Keratinocyte (primary cell): ENCODE results near the gene CENPO. TPM values are rescaled to one million over a fixed set of nuclear protein-coding genes. Genes with fewer than 3 reads are reported as not detected.

Source experiments
- DNase-seq: peaks from one replicate; pipeline ENCODE4 v3.0.0-alpha.2; 2011; ENCODE audit warnings: low read depth, missing footprints, low spot score
- FAIRE-seq: peaks from 2 replicates; lab custom pipeline; 2011; peaks lifted over from hg19 to GRCh38; lab: Jason Lieb, UNC
- H2AFZ ChIP-seq: 2 replicates; pipeline ENCODE4 v1.6.0; 2012; ENCODE audit warnings: low read length, control low read depth, inconsistent platforms; ENCODE audit not compliant: control insufficient read depth
- H3K27ac ChIP-seq: 2 replicates; pipeline ENCODE4 v1.5.1; 2011; ENCODE audit warnings: low read length; ENCODE audit not compliant: control insufficient read depth, insufficient read depth
- H3K27me3 ChIP-seq: 3 replicates; pipeline ENCODE4 v1.6.0; 2011; ENCODE audit warnings: low read length; ENCODE audit not compliant: control insufficient read depth, insufficient read depth; ENCODE audit errors: extremely low read depth
- H3K36me3 ChIP-seq, 2 experiments: 2 replicates in 1 of 2; 3 replicates in 1 of 2; pipeline ENCODE4 v1.5.1; 2011; ENCODE audit warnings: low read length in 2 of 2, mild to moderate bottlenecking in 1 of 2; ENCODE audit not compliant: control insufficient read depth in 2 of 2, insufficient read depth in 2 of 2; ENCODE audit errors: extremely low read depth in 1 of 2
- H3K4me1 ChIP-seq: 3 replicates; pipeline ENCODE4 v1.5.1; 2011; ENCODE audit warnings: low read length; ENCODE audit not compliant: control insufficient read depth, insufficient read depth; ENCODE audit errors: extremely low read depth
- H3K4me2 ChIP-seq: 3 replicates; pipeline ENCODE4 v1.6.0; 2011; ENCODE audit warnings: low read depth, low read length; ENCODE audit not compliant: control insufficient read depth, insufficient read depth; ENCODE audit errors: extremely low read depth
- H3K4me3 ChIP-seq, 3 experiments: fragments of 200-600 bp in 1 of 3; sonication (generic) in 1 of 3; 2 replicates in 2 of 3; 3 replicates in 1 of 3; pipeline ENCODE4 v1.5.1; 2011 to 2016; ENCODE audit warnings: low read length in 3 of 3, mild to moderate bottlenecking in 3 of 3, control low read depth in 2 of 3, inconsistent platforms in 1 of 3, low read depth in 1 of 3, mixed read lengths in 1 of 3, mixed run types in 1 of 3, moderate library complexity in 1 of 3; ENCODE audit not compliant: control insufficient read depth in 2 of 3, insufficient read depth in 2 of 3; ENCODE audit errors: extremely low read depth in 1 of 3
- H3K79me2 ChIP-seq: 2 replicates; pipeline ENCODE4 v1.6.0; 2012; ENCODE audit warnings: low read length; ENCODE audit not compliant: control insufficient read depth, insufficient read depth
- H3K9ac ChIP-seq: 3 replicates; pipeline ENCODE4 v1.6.0; 2011; ENCODE audit warnings: low read length; ENCODE audit not compliant: control insufficient read depth, insufficient read depth; ENCODE audit errors: extremely low read depth
- H3K9me1 ChIP-seq: 3 replicates; pipeline ENCODE4 v1.6.0; 2011; ENCODE audit warnings: low read length; ENCODE audit not compliant: control insufficient read depth, insufficient read depth; ENCODE audit errors: extremely low read depth
- H3K9me3 ChIP-seq: 2 replicates; pipeline ENCODE4 v1.5.1; 2012; ENCODE audit warnings: low read depth, low read length; ENCODE audit not compliant: control insufficient read depth
- H4K20me1 ChIP-seq: 3 replicates; pipeline ENCODE4 v1.6.0; 2011; ENCODE audit warnings: low read length; ENCODE audit not compliant: control insufficient read depth, insufficient read depth; ENCODE audit errors: extremely low read depth
- EZH2 ChIP-seq: IDR thresholded peaks from one replicate; pipeline ENCODE4 v1.6.1; 2012; ENCODE audit warnings: inconsistent platforms, mild to moderate bottlenecking, low read length, moderate library complexity
- dilution Hi-C: fragments of 300-500 bp; cut with MboI; formaldehyde crosslinking; loops from one replicate; pipeline ENCODE4 v1.7.0; 2020; ENCODE audit warnings: low sequenced_read_pairs; ENCODE audit not compliant: extremely low pct_ligation_motif_present
- polyA plus RNA-seq, 5 experiments: library from polyadenylated mRNA; depleted of rRNA in 3 of 5; stranded (reverse) in 3 of 5; stranded (forward) in 1 of 5; unstranded in 1 of 5; fragments of >200 nt; gene quantifications; 1 replicate in 1 of 5; 2 replicates in 3 of 5; 3 replicates in 1 of 5; pipeline versions ENCODE4 v1.2.1 to v1.2.3, GENCODE V29; 2011 to 2012; ENCODE audit warnings: missing spikeins in 2 of 5, low read depth in 1 of 5, low replicate concordance in 1 of 5
- TF ChIP-seq, protein P1 (sequence below), 3 experiments: IDR thresholded peaks in 1 of 3; conservative IDR thresholded peaks in 1 of 3; optimal IDR thresholded peaks in 1 of 3; 2 replicates in 2 of 3; 3 replicates in 1 of 3; pipeline versions ENCODE3 to v1.5.1; 2011; ENCODE audit warnings: low read length in 3 of 3, mild to moderate bottlenecking in 3 of 3, moderate library complexity in 2 of 3, control low read depth in 1 of 3, inconsistent platforms in 1 of 3; ENCODE audit not compliant: insufficient read depth in 2 of 3; ENCODE audit errors: extremely low read depth in 1 of 3

The CENPO gene
- polyA plus RNA-seq, 1 donor (not counting 4 experiments of a cell fraction or from before 2014, with no cell fraction given): 12.1 TPM

DNA sequence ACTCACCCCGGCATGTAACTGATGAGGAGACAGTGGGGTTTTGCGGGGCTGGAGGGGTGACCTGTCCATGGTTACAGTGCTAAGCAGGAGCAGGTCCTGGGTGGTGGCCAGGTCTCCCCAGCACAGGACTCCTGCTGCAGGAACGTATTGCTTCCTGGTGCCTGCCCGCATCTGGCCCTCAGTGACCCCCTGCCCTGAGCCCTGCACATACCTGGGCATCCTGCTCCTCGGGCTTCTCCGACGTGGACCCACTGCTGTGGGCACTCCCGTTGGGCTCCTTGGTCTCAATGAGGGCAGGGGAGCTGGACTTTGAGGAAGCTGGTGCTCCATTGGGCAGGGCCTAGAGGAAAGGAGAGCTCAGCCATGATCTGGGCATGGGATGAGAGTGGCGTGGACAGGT is 43.5 kb downstream of the CENPO start:
- Histone ChIP-seq H3K36me3 (peaks cover 6 to 14% of the 10 kb centered on the region in 2 experiments), H3K4me3 (no peak overlapping the region), H2AFZ (no peak overlapping the region), H3K27ac (no peak overlapping the region), H3K9ac (no peak overlapping the region), H3K9me3 (no peaks in the 10 kb centered on the region), H4K20me1 (no peaks in the 10 kb centered on the region), H3K9me1 (no peaks in the 10 kb centered on the region), H3K79me2 (no peaks in the 10 kb centered on the region), H3K4me1 (peaks cover 4% of the 10 kb centered on the region), H3K4me2 (no peak overlapping the region), H3K27me3 (no peaks in the 10 kb centered on the region)
- dilution Hi-C loops: no loop called here
- FAIRE-seq (no peak), DNase-seq (no peak)
- TF ChIP-seq, protein P1, sequence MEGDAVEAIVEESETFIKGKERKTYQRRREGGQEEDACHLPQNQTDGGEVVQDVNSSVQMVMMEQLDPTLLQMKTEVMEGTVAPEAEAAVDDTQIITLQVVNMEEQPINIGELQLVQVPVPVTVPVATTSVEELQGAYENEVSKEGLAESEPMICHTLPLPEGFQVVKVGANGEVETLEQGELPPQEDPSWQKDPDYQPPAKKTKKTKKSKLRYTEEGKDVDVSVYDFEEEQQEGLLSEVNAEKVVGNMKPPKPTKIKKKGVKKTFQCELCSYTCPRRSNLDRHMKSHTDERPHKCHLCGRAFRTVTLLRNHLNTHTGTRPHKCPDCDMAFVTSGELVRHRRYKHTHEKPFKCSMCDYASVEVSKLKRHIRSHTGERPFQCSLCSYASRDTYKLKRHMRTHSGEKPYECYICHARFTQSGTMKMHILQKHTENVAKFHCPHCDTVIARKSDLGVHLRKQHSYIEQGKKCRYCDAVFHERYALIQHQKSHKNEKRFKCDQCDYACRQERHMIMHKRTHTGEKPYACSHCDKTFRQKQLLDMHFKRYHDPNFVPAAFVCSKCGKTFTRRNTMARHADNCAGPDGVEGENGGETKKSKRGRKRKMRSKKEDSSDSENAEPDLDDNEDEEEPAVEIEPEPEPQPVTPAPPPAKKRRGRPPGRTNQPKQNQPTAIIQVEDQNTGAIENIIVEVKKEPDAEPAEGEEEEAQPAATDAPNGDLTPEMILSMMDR (optimal IDR thresholded peaks at IDR 0.05 in 1 of 3, IDR thresholded peaks at IDR 0.05 in 1 of 3, conservative IDR thresholded peaks at IDR 0.05 in 1 of 3; ENCODE audit: extremely low read depth in 1 of 3, insufficient read depth in 2 of 3, low read length in 3 of 3): no peak
- no peak for TF ChIP-seq EZH2

- H3K27ac ChIP-seq: no peak overlapping the region
- FAIRE-seq (no peak), DNase-seq (no peak)
- no peaks in the 10 kb centered on the region for H4K20me1 ChIP-seq
- H3K9me3 ChIP-seq: no peaks in the 10 kb centered on the region
- H3K36me3 ChIP-seq: peaks cover 6 to 18% of the 10 kb centered on the region in 2 experiments
- H3K27me3 ChIP-seq: no peaks in the 10 kb centered on the region
- H3K79me2 ChIP-seq: no peaks in the 10 kb centered on the region
- H3K4me1 ChIP-seq: peaks cover 4% of the 10 kb centered on the region
- no peak overlapping the region for H2AFZ ChIP-seq
- no peak overlapping the region for H3K4me2 ChIP-seq
- H3K9me1 ChIP-seq: no peaks in the 10 kb centered on the region
- H3K4me3 ChIP-seq: no peak overlapping the region
- no peak overlapping the region for H3K9ac ChIP-seq
- dilution Hi-C loops: no loop called here
- TF ChIP-seq, protein P1 (optimal IDR thresholded peaks at IDR 0.05 in 1 of 3, IDR thresholded peaks at IDR 0.05 in 1 of 3, conservative IDR thresholded peaks at IDR 0.05 in 1 of 3; ENCODE audit: extremely low read depth in 1 of 3, insufficient read depth in 2 of 3, low read length in 3 of 3): no peak
- no peak for TF ChIP-seq EZH2
Observed at GRCh38 chr2:24837996-24838513, 44.8 kb downstream of the CENPO start.
